ENCODE results near the gene MTMR11. TPM values are rescaled to one million over a fixed set of nuclear protein-coding genes. Genes with fewer than 3 reads are reported as not detected.

The MTMR11 gene
- total RNA-seq, 1 experiment from 2014 or later, result 6.5 TPM

DNA sequence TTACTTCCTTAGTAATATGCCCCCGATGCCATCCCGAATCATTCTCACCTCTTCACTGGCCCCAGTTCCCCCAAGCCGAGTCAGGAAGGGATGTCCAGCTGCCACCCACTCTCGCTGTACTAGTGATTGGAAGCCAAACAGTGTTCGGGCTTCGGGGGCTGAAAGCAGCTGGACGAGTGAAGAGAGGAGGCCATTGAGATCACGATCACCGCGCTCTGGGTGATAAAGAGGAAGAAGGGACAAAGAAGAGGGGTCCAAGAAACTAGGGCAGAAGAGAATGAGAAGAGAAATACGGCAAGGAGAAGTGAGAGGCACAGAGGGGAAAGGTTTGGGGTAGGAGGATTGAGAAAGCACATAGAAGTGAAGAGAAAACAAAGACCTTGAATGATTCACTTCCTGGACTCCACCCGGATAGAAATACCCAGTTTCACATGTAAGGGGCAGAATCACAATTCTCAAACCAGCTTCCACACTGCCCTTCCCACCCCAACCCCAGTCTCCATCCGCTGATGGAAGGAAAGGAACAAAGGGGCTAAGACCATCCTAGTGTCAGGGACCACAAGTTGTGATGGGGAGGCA lies 5.4 kb downstream of the MTMR11 start:
- POLR2A ChIA-PET (ENCODE audit: low non-redundant PET), result no interaction called here
- no peak for TF ChIP-seq EZH2 (IDR thresholded peaks at IDR 0.05; ENCODE audit: borderline replicate concordance, low read depth, low read length, poor library complexity, severe bottlenecking)
- TF ChIP-seq, protein P1, sequence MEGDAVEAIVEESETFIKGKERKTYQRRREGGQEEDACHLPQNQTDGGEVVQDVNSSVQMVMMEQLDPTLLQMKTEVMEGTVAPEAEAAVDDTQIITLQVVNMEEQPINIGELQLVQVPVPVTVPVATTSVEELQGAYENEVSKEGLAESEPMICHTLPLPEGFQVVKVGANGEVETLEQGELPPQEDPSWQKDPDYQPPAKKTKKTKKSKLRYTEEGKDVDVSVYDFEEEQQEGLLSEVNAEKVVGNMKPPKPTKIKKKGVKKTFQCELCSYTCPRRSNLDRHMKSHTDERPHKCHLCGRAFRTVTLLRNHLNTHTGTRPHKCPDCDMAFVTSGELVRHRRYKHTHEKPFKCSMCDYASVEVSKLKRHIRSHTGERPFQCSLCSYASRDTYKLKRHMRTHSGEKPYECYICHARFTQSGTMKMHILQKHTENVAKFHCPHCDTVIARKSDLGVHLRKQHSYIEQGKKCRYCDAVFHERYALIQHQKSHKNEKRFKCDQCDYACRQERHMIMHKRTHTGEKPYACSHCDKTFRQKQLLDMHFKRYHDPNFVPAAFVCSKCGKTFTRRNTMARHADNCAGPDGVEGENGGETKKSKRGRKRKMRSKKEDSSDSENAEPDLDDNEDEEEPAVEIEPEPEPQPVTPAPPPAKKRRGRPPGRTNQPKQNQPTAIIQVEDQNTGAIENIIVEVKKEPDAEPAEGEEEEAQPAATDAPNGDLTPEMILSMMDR (conservative IDR thresholded peaks at IDR 0.05; ENCODE audit: low read depth, low read length), result no peak
- no TSS peak for BruUV-seq (replicated peaks)
- H3K4me3 ChIP-seq (ENCODE audit: low read depth, low read length, poor library complexity, severe bottlenecking), result no peak overlapping the region
- intact Hi-C loops (cut with micrococcal nuclease; ENCODE audit: unreplicated experiment), result no loop called here
- CTCF ChIA-PET, result no interaction called here
- no peaks in the 10 kb centered on the region for H3K9me3 ChIP-seq (ENCODE audit: low read depth, low read length, poor library complexity, severe bottlenecking)
- H3K4me1 ChIP-seq (ENCODE audit: insufficient read depth, low read length, poor library complexity, severe bottlenecking), result peaks cover 12% of the 10 kb centered on the region
- H3K36me3 ChIP-seq (ENCODE audit: insufficient read depth, low read length, poor library complexity, severe bottlenecking), result peaks cover 6% of the 10 kb centered on the region
- no peaks in the 10 kb centered on the region for H3K27me3 ChIP-seq (replicated peaks; ENCODE audit: insufficient read depth, low read depth, low read length, poor library complexity)
- H3K27ac ChIP-seq (ENCODE audit: low read depth, low read length, poor library complexity, severe bottlenecking), result no peak overlapping the region
- no peak for DNase-seq (ENCODE audit: low spot score)

DNA sequence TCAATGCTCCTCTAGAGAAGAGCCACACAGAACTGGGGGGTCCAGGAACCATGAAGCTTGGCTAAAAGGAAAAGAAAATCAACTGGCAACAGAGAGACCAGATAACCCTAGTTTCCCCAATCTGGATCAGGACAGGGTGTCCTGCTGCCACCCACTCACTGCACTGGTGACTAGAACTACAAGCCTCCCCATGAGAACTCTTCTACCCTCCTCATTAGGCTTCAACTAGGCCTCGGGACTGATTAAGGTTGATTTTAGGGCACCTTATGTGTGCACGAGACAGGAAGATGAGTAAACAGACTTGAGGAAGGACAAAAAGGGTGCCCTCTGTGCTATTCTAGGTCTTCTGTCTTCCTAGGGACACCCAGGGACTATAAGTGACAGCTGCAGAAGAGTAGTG lies 6.8 kb downstream of the MTMR11 start:
- no peaks in the 10 kb centered on the region for H3K27me3 ChIP-seq (replicated peaks; ENCODE audit: insufficient read depth, low read depth, low read length, poor library complexity)
- TF ChIP-seq, protein P1 (conservative IDR thresholded peaks at IDR 0.05; ENCODE audit: low read depth, low read length), result no peak
- no peak for TF ChIP-seq EZH2 (IDR thresholded peaks at IDR 0.05; ENCODE audit: borderline replicate concordance, low read depth, low read length, poor library complexity, severe bottlenecking)
- no peak overlapping the region for H3K4me3 ChIP-seq (ENCODE audit: low read depth, low read length, poor library complexity, severe bottlenecking)
- H3K9me3 ChIP-seq (ENCODE audit: low read depth, low read length, poor library complexity, severe bottlenecking), result no peaks in the 10 kb centered on the region
- H3K27ac ChIP-seq (ENCODE audit: low read depth, low read length, poor library complexity, severe bottlenecking), result no peak overlapping the region
- no peak for DNase-seq (ENCODE audit: low spot score)
- BruUV-seq (replicated peaks), result no TSS peak
- CTCF ChIA-PET, result no interaction called here
- peaks cover 22% of the 10 kb centered on the region for H3K4me1 ChIP-seq (ENCODE audit: insufficient read depth, low read length, poor library complexity, severe bottlenecking)
- intact Hi-C loops (cut with micrococcal nuclease; ENCODE audit: unreplicated experiment), result no loop called here
- peaks cover 21% of the 10 kb centered on the region for H3K36me3 ChIP-seq (ENCODE audit: insufficient read depth, low read length, poor library complexity, severe bottlenecking)
- POLR2A ChIA-PET (ENCODE audit: low non-redundant PET), result no interaction called here

DNA sequence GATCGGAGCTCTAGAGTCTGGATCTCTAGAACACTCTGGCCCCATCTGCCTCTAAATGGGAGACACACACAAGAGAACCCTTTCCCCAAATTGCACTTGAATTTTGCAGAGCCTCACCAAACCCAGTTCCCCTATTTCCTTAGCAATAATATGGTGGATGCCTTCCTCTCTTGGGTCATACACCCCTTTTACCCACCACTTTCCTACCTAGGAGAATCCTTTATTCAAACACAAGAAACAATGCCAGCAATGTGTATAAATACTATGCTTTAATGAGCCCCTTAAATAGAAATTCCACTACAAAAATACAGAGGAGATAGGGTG lies 8.3 kb downstream of the MTMR11 start:
- H3K27ac ChIP-seq (ENCODE audit: low read depth, low read length, poor library complexity, severe bottlenecking), result peak overlapping the region; percentile 95
- TF ChIP-seq, protein P1 (conservative IDR thresholded peaks at IDR 0.05; ENCODE audit: low read depth, low read length), result no peak
- no peak for TF ChIP-seq EZH2 (IDR thresholded peaks at IDR 0.05; ENCODE audit: borderline replicate concordance, low read depth, low read length, poor library complexity, severe bottlenecking)
- intact Hi-C loops (cut with micrococcal nuclease; ENCODE audit: unreplicated experiment), result no loop called here
- ChIA-PET POLR2A (ENCODE audit: low non-redundant PET) (no interaction called here), CTCF (no interaction called here)
- peak overlapping the region; percentile 95 for H3K4me3 ChIP-seq (ENCODE audit: low read depth, low read length, poor library complexity, severe bottlenecking)
- no peaks in the 10 kb centered on the region for H3K9me3 ChIP-seq (ENCODE audit: low read depth, low read length, poor library complexity, severe bottlenecking)
- H3K27me3 ChIP-seq (replicated peaks; ENCODE audit: insufficient read depth, low read depth, low read length, poor library complexity), result no peaks in the 10 kb centered on the region
- BruUV-seq (replicated peaks), result no TSS peak
- peaks cover 22% of the 10 kb centered on the region for H3K4me1 ChIP-seq (ENCODE audit: insufficient read depth, low read length, poor library complexity, severe bottlenecking)
- H3K36me3 ChIP-seq (ENCODE audit: insufficient read depth, low read length, poor library complexity, severe bottlenecking), result peaks cover 36% of the 10 kb centered on the region
- DNase-seq (ENCODE audit: low spot score), result no peak
